A549 treated with Hydrocortisone at 1 μM for 4 hours (cell line): ENCODE data around the gene RAB15. TPM values are rescaled to one million over a fixed set of nuclear protein-coding genes. Genes with fewer than 3 reads are reported as not detected.

Source experiments
- total RNA-seq: library from RNA; stranded (reverse); fragments of 200-300 nt; extraction: Qiagen RNA extraction; gene quantifications from 5 replicates; pipeline ENCODE4 v1.2.3, GENCODE V29; 2022

The RAB15 gene
- 18.6 to 23.3 TPM (median 20.2 TPM) in 5 replicates for total RNA-seq

DNA sequence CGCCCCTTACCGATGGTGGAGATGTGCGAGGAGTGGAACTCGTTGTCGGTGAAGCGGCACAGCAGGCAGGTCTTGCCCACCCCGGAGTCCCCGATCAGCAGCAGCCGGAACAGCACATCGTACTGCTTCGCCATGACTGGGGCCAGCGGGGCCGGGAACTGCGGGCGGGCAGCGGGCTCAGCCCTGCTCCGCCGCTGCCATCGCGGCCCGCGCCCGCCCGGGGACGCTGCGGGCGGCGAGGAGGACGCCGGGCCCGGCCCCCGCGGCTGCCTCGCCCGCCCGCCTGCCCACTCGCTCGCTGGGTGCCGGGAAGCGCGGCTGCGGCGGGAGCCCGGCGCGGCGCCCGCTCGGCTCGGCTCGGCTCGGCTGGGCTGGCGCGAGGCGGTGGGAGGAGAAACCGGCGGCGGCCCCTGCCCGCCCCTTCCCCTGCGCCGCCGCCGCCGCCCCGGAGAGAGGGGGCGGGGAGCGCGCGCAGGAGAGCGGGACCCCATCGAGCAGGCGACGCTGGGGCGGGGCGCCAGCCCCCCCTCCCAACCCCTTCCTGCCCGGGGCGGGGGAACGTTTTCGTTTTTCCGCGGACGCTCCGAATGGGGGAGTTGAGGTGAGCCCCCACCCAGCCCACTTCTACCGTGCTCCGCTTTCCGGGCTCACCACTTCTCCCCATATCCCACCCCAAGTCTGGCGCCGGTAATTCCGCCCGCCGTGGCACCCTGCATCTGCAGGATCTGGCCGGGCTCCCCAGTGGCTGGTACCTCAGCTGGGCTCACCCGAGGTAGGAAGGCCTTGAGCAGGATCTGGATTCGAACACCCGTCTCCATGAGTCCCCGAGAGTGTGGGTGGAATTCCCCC is at the start of gene RAB15:
RAB15 (minus strand) TSS at position 394 of the 849 bp plus-strand sequence; CDS start at position 134, 260 bp downstream.

DNA sequence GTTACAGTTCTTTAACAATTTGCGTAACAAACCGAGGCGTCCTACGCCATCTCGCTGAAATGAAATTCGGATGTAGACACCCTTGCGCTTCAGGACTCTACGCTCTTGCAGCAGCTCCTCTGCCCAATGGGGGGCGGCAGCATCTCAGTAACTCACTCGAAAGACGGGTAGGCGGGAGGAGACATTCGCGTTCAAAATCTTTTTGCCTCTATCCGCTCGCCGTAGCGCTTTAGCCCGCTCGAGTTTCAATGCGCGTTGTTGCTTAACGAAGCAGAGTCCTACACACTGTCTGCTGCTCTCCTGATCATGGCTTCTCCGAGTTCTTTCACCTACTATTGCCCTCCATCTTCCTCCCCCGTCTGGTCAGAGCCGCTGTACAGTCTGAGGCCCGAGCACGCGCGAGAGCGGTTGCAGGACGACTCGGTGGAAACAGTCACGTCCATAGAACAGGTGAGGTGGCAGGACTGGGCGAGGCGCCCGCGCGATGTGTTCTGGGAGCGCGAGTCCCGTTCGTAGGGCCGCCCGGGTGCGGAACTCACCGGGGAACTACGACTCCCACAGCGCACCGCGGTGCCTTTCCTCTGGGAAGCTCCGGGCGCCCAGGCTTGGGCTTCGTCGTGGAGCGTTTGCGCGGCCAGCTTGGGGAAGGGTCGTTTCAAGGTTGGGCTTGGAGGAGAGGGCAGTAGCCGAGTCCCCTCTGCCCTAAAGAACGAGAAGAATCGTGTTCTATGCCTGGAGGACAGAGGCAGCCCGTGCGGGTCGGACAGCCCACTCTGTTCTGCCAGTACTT is 14.7 kb upstream of the RAB15 start, which contains the start of gene FNTB:
FNTB (plus strand) TSS at position 248 of the 790 bp plus-strand sequence; CDS start at position 307, 59 bp downstream.

DNA sequence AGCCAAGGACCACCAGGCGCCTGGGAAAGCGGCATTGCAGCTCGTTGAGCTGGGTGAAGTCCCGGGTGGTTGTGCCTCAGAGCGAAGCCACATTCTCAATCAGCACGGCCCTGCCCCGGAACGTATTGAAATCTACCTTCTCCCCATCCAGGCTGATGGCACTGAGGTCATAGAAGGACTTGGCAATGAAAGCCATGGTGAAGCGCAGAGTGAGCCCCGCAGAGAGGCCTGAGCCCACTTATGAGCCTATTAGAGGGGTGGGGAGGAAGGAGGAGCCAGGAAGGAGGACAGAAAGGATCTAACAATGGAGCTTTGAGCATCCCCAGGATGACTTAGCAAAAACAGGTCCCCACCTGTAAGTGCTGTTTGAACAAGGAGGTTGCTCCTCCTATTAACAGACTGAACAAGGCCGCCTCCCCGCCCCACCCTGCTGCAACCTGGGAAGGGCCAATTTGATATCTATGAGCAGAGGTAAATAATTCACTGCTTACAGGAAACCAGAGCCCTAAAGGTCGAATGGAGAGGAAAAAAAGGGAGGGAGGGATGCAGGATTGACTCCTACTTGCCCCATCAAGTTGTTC is 29.5 kb downstream of the RAB15 start, which contains the start of gene GPX2:
GPX2 (minus strand) TSS at position 215 of the 581 bp plus-strand sequence; CDS start at position 196, 19 bp downstream.

DNA sequence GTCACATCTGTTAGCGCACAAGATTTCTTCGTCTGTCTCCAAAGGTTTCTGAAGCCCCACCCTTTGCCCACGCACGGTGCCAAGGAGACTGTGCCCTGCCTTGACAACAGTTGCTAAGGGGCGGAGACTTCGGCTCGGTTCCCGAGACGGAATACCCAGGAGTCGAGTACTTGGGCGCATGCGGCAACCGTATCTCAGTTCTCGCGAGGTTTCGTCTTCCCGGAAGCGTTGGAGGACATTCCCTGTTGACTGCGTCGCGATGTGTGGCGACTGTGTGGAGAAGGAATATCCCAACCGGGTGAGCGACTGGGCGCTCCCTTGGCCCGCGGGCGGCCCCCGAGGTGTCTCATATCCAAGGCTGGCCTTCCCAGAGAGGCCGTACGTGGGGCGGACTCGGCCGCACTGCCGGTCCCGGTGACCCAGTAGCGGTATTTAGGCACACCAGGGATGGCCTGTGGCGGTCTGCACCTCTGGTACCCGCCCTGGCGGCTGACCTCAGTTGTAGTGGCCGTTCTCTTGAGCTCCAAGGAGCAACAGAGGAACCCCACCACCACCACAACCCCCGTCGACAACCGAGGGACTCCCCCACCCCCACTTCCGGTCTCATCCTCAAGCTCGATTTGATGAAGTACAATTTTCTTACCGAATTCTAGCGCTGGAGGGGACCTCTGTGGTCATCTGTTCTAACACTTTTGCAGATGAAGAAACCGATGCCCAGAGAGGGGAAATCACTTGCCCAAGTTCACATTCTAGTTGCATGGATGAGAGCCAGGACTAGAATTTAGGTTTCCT is 57.7 kb downstream of the RAB15 start, which contains the start of gene CHURC1:
CHURC1 (plus strand) TSS at position 219 of the 792 bp plus-strand sequence; CDS start at position 260, 41 bp downstream.

Other genes starting within 250 kb of the RAB15 start
- gene SPTB, start 92.4 kb downstream of the RAB15 start, total RNA-seq = 1.5 to 1.9 TPM (median 1.7 TPM) in 5 replicates
- 77.2 to 96.2 TPM (median 78.8 TPM) in 5 replicates for gene CHURC1, start 57.9 kb downstream of the RAB15 start, total RNA-seq
- gene GPX2, start 29.6 kb downstream of the RAB15 start, total RNA-seq = 152 to 304 TPM (median 192 TPM) in 5 replicates
- gene FNTB, start 14.6 kb upstream of the RAB15 start, total RNA-seq = 21.5 to 26.7 TPM (median 22.7 TPM) in 5 replicates
- gene MAX, start 130.2 kb upstream of the RAB15 start, total RNA-seq = 52.2 to 72.1 TPM (median 54.5 TPM) in 5 replicates